ENCODE results near the gene PRDM13. TPM values are rescaled to one million over a fixed set of nuclear protein-coding genes. Genes with fewer than 3 reads are reported as not detected.

Gene PRDM13
- total and polyA plus RNA-seq, 2 of the 8 experiments (the other 6 are each of a cell fraction or from before 2014, with no cell fraction given), result 0.05 to 0.09 TPM

GRCh38 chr6:99568103-99568933 is 38.3 kb upstream of the PRDM13 start, which contains the start of gene CCNC (continued):
- TF ChIP-seq TEAD4 (IDR thresholded peaks at IDR 0.05; ENCODE audit: low read depth, low read length), result peak; percentile 20; the same call in 1 of the 2 replicates
- peak; percentile 77 for TF ChIP-seq SP1 (IDR thresholded peaks at IDR 0.05; ENCODE audit: low read depth, low read length)
- TF ChIP-seq CREB1 (IDR thresholded peaks at IDR 0.05), result peak; percentile 65; the same call in 1 of the 2 replicates
- no peak for TF ChIP-seq RFX5 (IDR thresholded peaks at IDR 0.05; ENCODE audit: borderline replicate concordance, low read depth, low read length)
- no peak for TF ChIP-seq SIRT6 (IDR thresholded peaks at IDR 0.05; ENCODE audit: low read length)
- TF ChIP-seq ZNF274 (IDR thresholded peaks at IDR 0.05; ENCODE audit: borderline replicate concordance, extremely low read depth, low read length), result no peak
- peak in 1 of 2 experiments; percentile 76; a peak in 2 of 4 replicates for TF ChIP-seq SIN3A (conservative IDR thresholded peaks at IDR 0.05 in 1 of 2, IDR thresholded peaks at IDR 0.05 in 1 of 2; ENCODE audit: low read depth in 1 of 2, low read length in 2 of 2)
- TF ChIP-seq SIX5 (IDR thresholded peaks at IDR 0.05; ENCODE audit: low read depth, low read length), result no peak
- no peak; a peak in 1 of 4 replicates for TF ChIP-seq RAD21 (IDR thresholded peaks at IDR 0.05 in 1 of 2, conservative IDR thresholded peaks at IDR 0.05 in 1 of 2; ENCODE audit: low read depth in 2 of 2, low read length in 2 of 2)
- no peak for TF ChIP-seq SAP30 (IDR thresholded peaks at IDR 0.05; ENCODE audit: insufficient read depth, insufficient replicate concordance, low read length)
- TF ChIP-seq E2F6 (IDR thresholded peaks at IDR 0.05), result peak; percentile 55; the same call in 1 of the 2 replicates
- TF ChIP-seq BRCA1 (IDR thresholded peaks at IDR 0.05; ENCODE audit: low read depth, low read length), result peak; percentile 97
- peak; percentile 24 to 89 for TF ChIP-seq EP300 (IDR thresholded peaks at IDR 0.05; ENCODE audit: borderline replicate concordance in 1 of 2, low read depth in 2 of 2, low read length in 2 of 2)
- 0 out of 2 replicates have a peak, but pooled peaks have one; percentile 14 for TF ChIP-seq SRF (IDR thresholded peaks at IDR 0.05; ENCODE audit: low read depth, low read length)
- peak; percentile 99 for TF ChIP-seq TBP (IDR thresholded peaks at IDR 0.05; ENCODE audit: low read depth, low read length)
- TF ChIP-seq ATF3 (IDR thresholded peaks at IDR 0.05; ENCODE audit: insufficient read depth, low read depth, low read length), result no peak
- TF ChIP-seq CBX5 (IDR thresholded peaks at IDR 0.05; ENCODE audit: low read depth, low read length), result no peak
- TF ChIP-seq POLR2A (IDR thresholded peaks at IDR 0.05; ENCODE audit: control extremely low read depth in 1 of 2, low read depth in 2 of 2, low read length in 2 of 2), result peak; percentile 95 to 99
- TF ChIP-seq MAFK (IDR thresholded peaks at IDR 0.05; ENCODE audit: low read depth, low read length), result peak; percentile 33; the same call in 1 of the 2 replicates
- TF ChIP-seq POU5F1 (IDR thresholded peaks at IDR 0.05; ENCODE audit: low read depth, low read length), result no peak
- TF ChIP-seq NRF1 (IDR thresholded peaks at IDR 0.05; ENCODE audit: low read depth, low read length), result no peak
- TF ChIP-seq BCL11A (IDR thresholded peaks at IDR 0.05; ENCODE audit: low read depth in 2 of 2, low read length in 2 of 2), result no peak
- peak; percentile 96 for TF ChIP-seq POLR2AphosphoS5 (IDR thresholded peaks at IDR 0.05; ENCODE audit: low read depth, low read length)
